A549 (cell line): Measurements from ENCODE around the gene BPI. TPM values are rescaled to one million over a fixed set of nuclear protein-coding genes. Genes with fewer than 3 reads are reported as not detected.

ENCODE experiments used
- ATAC-seq, 2 experiments: fragments of 200-7000 bp in 1 of 2; fragments of >200 bp in 1 of 2; cut with Nextera tagmentation in 1 of 2; cut with Tn5 transposase in 1 of 2; 3 replicates each; pipeline versions ENCODE4 v1.8.0 to v1.9.1; 2018 to 2020; ENCODE audit warnings: mild to moderate bottlenecking in 1 of 2, moderate library complexity in 1 of 2
- CTCF ChIA-PET: fragments of 300-600 bp; sonication (Branson Sonifier 250); formaldehyde crosslinking; extraction: SDS; loops from one replicate; lab custom pipeline; 2021; ENCODE audit warnings: antibody characterized with exemption, inconsistent platforms; lab: Yijun Ruan, JAX
- POLR2A ChIA-PET: fragments of 350-600 bp; formaldehyde crosslinking; extraction: SDS; loops from one replicate; lab custom pipeline; 2021; ENCODE audit warnings: antibody characterized with exemption, inconsistent platforms; lab: Yijun Ruan, JAX
- DNase-seq, 2 experiments: peaks; one replicate each; pipeline versions ENCODE4 v3.0.0 to v3.0.0-alpha.2; 2011 to 2016; ENCODE audit warnings: low read depth in 1 of 2, low spot score in 1 of 2
- FAIRE-seq: peaks from 2 replicates; lab custom pipeline; 2011; peaks lifted over from hg19 to GRCh38; lab: Jason Lieb, UNC
- H3K27ac ChIP-seq, 2 experiments: fragments of >200 bp; sonication (Bioruptor Twin); formaldehyde crosslinking; 3 replicates each; pipeline ENCODE4 v1.5.1; 2016 to 2017
- H3K4me1 ChIP-seq: fragments of >200 bp; sonication (Bioruptor Twin); formaldehyde crosslinking; 3 replicates; pipeline ENCODE4 v1.6.1; 2016
- H3K4me2 ChIP-seq: fragments of >200 bp; sonication (Bioruptor Twin); formaldehyde crosslinking; 3 replicates; pipeline ENCODE4 v1.6.1; 2016
- H3K4me3 ChIP-seq: fragments of >200 bp; sonication (Bioruptor Twin); formaldehyde crosslinking; 3 replicates; pipeline ENCODE4 v1.5.1; 2016
- H3K9me3 ChIP-seq: fragments of >200 bp; sonication (Bioruptor Twin); formaldehyde crosslinking; 3 replicates; pipeline ENCODE4 v1.6.1; 2016
- CEBPB ChIP-seq, 2 experiments: fragments of >200 bp in 1 of 2; sonication (Bioruptor Twin) in 1 of 2; formaldehyde crosslinking in 1 of 2; IDR thresholded peaks; 2 replicates each; pipeline ENCODE4 v1.6.1; 2012 to 2016
- EHMT2 ChIP-seq: fragments of 200-600 bp; sonication (generic); IDR thresholded peaks from 2 replicates; pipeline ENCODE4 v1.6.1; 2016; ENCODE audit warnings: antibody characterized with exemption, low read depth, mild to moderate bottlenecking, moderate library complexity
- HOXA7 ChIP-seq: fragments of 250-450 bp; sonication (Bioruptor Pico); IDR thresholded peaks from 2 replicates; pipeline ENCODE4 v1.5.0; 2020; ENCODE audit warnings: mild to moderate bottlenecking, moderate library complexity
- HOXB13 ChIP-seq: fragments of 250-450 bp; sonication (Bioruptor Pico); IDR thresholded peaks from 2 replicates; pipeline ENCODE4 v1.5.0; 2020; ENCODE audit warnings: low read depth, mild to moderate bottlenecking, moderate library complexity
- MAZ ChIP-seq: fragments of 150-350 bp; IDR thresholded peaks from 2 replicates; pipeline ENCODE4 v1.6.1; 2014; ENCODE audit warnings: antibody characterized with exemption, low read depth, low read length, borderline replicate concordance
- NFE2L2 ChIP-seq: fragments of 150-350 bp; conservative IDR thresholded peaks from 2 replicates; pipeline ENCODE4 v1.6.1; 2014; ENCODE audit warnings: low read length
- PHF8 ChIP-seq: fragments of 200-600 bp; sonication (generic); IDR thresholded peaks from 2 replicates; pipeline ENCODE4 v1.6.1; 2016; ENCODE audit warnings: low read depth, mild to moderate bottlenecking, antibody characterized with exemption, moderate library complexity, borderline replicate concordance
- RAD21 ChIP-seq, 2 experiments: fragments of >200 bp in 1 of 2; sonication (Bioruptor Twin) in 1 of 2; formaldehyde crosslinking in 1 of 2; IDR thresholded peaks in 1 of 2; conservative IDR thresholded peaks in 1 of 2; 2 replicates in 1 of 2; 3 replicates in 1 of 2; pipeline ENCODE4 v1.6.1; 2012 to 2018; ENCODE audit warnings: inconsistent platforms in 1 of 2
- RCOR1 ChIP-seq: fragments of 150-350 bp; IDR thresholded peaks from 2 replicates; pipeline ENCODE4 v1.6.1; 2014; ENCODE audit warnings: antibody characterized with exemption, low read length, low read depth
- RNF2 ChIP-seq: fragments of 200-600 bp; sonication (generic); IDR thresholded peaks from 2 replicates; pipeline ENCODE4 v1.6.1; 2016; ENCODE audit warnings: low read depth, mild to moderate bottlenecking, antibody characterized with exemption, moderate library complexity, borderline replicate concordance
- TFCP2L1 ChIP-seq: fragments of 250-450 bp; sonication (Bioruptor Pico); IDR thresholded peaks from 2 replicates; pipeline ENCODE4 v1.5.0; 2021; ENCODE audit warnings: mild to moderate bottlenecking
- ZFP36 ChIP-seq: fragments of 450-650 bp; IDR thresholded peaks from 2 replicates; pipeline ENCODE4 v1.6.1; 2014; ENCODE audit warnings: borderline replicate concordance; ENCODE audit not compliant: partially characterized antibody
- ZNF302 ChIP-seq: fragments of 250-450 bp; sonication (Bioruptor Pico); IDR thresholded peaks from 2 replicates; pipeline ENCODE4 v1.9.0; 2021; ENCODE audit warnings: inconsistent platforms, mild to moderate bottlenecking, moderate library complexity
- ZSCAN20 ChIP-seq: fragments of 250-450 bp; sonication (Bioruptor Pico); IDR thresholded peaks from 2 replicates; pipeline ENCODE4 v1.8.0; 2022; ENCODE audit warnings: mild to moderate bottlenecking, moderate library complexity
- WGBS: methylation state at CpG from one replicate; pipeline ENCODE4 v1.1.6; 2017; ENCODE audit errors: missing lambda C conversion rate; 5-methylcytosine and 5-hydroxymethylcytosine counted together
- polyA plus RNA-seq, 4 experiments: library from polyadenylated mRNA; depleted of rRNA in 3 of 4; stranded (reverse); fragments of >200 nt; fragmentation: RNase III in 1 of 4; extraction: RNeasy Plus Mini Kit Qiagen cat#74134 plus additional on column Dnase treatment in 1 of 4; gene quantifications; 2 replicates in 3 of 4; 3 replicates in 1 of 4; pipeline ENCODE4 v1.2.3, GENCODE V29; 2011 to 2017
- TF ChIP-seq, protein P1 (sequence below): fragments of 450-650 bp; IDR thresholded peaks from 2 replicates; pipeline ENCODE4 v1.6.1; 2014; ENCODE audit warnings: antibody characterized with exemption
- TF ChIP-seq, protein P2 (sequence below): IDR thresholded peaks from 2 replicates; pipeline ENCODE4 v1.6.1; 2012
- TF ChIP-seq, protein P3 (sequence below): fragments of >200 bp; sonication (Bioruptor Twin); formaldehyde crosslinking; IDR thresholded peaks from 3 replicates; pipeline ENCODE4 v1.5.1; 2016
- TF ChIP-seq, protein P4 (sequence below): fragments of >200 bp; sonication (Bioruptor Twin); formaldehyde crosslinking; IDR thresholded peaks from 3 replicates; pipeline ENCODE4 v1.6.1; 2016

Gene BPI
- polyA plus RNA-seq, 2 of the 4 experiments (the other 2 are of a cell fraction): not detected

DNA sequence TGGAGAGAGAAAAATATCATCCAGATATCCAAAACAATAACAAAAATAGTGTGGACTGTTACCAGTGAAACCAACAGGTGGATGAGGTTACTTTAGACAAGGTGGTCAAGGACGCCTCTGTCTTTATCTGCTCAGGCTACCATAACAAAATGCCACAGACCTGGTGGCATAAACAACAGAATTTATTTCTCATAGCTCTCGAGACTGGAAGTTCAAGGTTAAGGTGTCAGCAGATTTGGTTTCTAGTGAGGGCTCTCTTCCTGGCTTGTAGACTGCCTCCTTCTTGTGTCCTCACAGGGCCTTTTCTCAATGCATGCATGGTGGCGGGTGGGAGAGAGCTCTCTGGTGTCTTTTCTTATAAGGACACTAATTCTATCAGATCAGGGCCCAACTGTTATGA, 21.2 kb downstream of the BPI start:
- ATAC-seq: no peak
- TF ChIP-seq, protein P1, sequence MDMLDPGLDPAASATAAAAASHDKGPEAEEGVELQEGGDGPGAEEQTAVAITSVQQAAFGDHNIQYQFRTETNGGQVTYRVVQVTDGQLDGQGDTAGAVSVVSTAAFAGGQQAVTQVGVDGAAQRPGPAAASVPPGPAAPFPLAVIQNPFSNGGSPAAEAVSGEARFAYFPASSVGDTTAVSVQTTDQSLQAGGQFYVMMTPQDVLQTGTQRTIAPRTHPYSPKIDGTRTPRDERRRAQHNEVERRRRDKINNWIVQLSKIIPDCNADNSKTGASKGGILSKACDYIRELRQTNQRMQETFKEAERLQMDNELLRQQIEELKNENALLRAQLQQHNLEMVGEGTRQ: no peak
- TF ChIP-seq, protein P2, sequence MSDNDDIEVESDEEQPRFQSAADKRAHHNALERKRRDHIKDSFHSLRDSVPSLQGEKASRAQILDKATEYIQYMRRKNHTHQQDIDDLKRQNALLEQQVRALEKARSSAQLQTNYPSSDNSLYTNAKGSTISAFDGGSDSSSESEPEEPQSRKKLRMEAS: no peak
- TF ChIP-seq MAZ: no peak
- no peak for TF ChIP-seq RAD21 (conservative IDR thresholded peaks at IDR 0.05 in 1 of 2, IDR thresholded peaks at IDR 0.05 in 1 of 2)
- TF ChIP-seq ZFP36: no peak
- TF ChIP-seq ZSCAN20: no peak
- no peak for TF ChIP-seq EHMT2
- TF ChIP-seq, protein P3, sequence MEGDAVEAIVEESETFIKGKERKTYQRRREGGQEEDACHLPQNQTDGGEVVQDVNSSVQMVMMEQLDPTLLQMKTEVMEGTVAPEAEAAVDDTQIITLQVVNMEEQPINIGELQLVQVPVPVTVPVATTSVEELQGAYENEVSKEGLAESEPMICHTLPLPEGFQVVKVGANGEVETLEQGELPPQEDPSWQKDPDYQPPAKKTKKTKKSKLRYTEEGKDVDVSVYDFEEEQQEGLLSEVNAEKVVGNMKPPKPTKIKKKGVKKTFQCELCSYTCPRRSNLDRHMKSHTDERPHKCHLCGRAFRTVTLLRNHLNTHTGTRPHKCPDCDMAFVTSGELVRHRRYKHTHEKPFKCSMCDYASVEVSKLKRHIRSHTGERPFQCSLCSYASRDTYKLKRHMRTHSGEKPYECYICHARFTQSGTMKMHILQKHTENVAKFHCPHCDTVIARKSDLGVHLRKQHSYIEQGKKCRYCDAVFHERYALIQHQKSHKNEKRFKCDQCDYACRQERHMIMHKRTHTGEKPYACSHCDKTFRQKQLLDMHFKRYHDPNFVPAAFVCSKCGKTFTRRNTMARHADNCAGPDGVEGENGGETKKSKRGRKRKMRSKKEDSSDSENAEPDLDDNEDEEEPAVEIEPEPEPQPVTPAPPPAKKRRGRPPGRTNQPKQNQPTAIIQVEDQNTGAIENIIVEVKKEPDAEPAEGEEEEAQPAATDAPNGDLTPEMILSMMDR: no peak
- TF ChIP-seq HOXB13 (CRISPR knock-in tag): no peak
- TF ChIP-seq RCOR1: no peak
- TF ChIP-seq TFCP2L1 (CRISPR knock-in tag): no peak
- TF ChIP-seq, all 56 proteins: peak for 0
- Histone ChIP-seq H3K4me2 (no peak overlapping the region), H3K4me1 (no peaks in the 10 kb centered on the region), H3K9me3 (no peaks in the 10 kb centered on the region), H3K27ac (no peak overlapping the region), H3K4me3 (no peak overlapping the region)
- POLR2A ChIA-PET: no interaction called here
- DNase-seq (no peak), FAIRE-seq (no peak)
- WGBS: 24% methylated on average over 3 of the region's 3 CpGs
- CTCF ChIA-PET: interaction anchor here (1.1 to 2.4 kb wide), 8 partner anchors 11 to 760 kb away, joined by 3 to 11 read pairs (median 4); no protein-coding TSS in a partner anchor

DNA sequence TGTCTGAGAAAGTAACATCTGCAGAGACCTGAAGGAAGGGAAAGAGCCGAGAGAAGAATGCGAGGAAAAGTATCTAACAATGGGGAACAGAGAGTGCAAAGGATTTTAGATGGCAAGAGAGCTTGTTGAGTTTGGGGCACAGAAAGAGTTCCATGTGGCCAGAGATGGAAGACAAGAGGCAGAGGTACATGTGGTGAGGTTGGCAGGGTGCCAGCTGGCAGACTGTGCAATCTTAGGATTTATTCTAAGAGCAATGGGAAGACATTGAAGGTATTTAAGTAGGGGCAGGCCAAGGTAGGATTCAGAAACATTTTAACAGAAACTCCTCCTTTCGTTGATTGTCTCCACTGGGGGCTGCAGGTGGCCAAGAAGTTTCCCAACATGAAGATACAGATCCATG, 21.9 kb downstream of the BPI start:
- 41% methylated on average over 3 of the region's 3 CpGs for WGBS

DNA sequence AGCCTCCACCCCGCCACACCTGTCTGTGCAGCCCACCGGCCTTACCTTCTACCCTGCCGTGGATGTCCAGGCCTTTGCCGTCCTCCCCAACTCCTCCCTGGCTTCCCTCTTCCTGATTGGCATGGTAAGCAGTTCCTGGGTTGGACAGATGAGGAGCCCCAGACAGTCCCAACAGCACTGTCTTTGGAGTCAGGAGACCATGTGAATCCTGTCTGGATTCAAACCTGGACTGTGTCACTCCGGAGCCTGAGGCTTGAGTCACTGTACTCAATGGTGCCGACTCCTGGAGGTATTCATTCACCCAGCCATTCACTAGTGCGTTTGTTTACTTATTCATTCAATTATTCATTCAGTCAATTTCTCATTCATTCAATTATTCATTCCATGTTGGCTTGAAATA, 22.4 kb downstream of the BPI start:
- H3K9me3 ChIP-seq: no peaks in the 10 kb centered on the region
- CTCF ChIA-PET: interaction anchor here (1.3 to 2.4 kb wide), 3 partner anchors 10 to 15 kb away, joined by 3 to 7 read pairs (median 4); no protein-coding TSS in a partner anchor
- TF ChIP-seq RNF2: no peak
- TF ChIP-seq HOXA7: no peak
- FAIRE-seq (no peak), DNase-seq (no peak), ATAC-seq (peak in 1 of 2 experiments; percentile 35; a peak in 2 of 6 replicates)
- WGBS: 47% methylated on average over 7 of the region's 7 CpGs
- H3K4me1 ChIP-seq: no peaks in the 10 kb centered on the region
- H3K4me3 ChIP-seq: no peak overlapping the region
- H3K27ac ChIP-seq: no peak overlapping the region
- POLR2A ChIA-PET: no interaction called here
- H3K4me2 ChIP-seq: no peak overlapping the region

More for the DNA sequence above, 21.9 kb downstream of the BPI start:
- Histone ChIP-seq H3K4me3 (no peak overlapping the region), H3K4me1 (no peaks in the 10 kb centered on the region), H3K27ac (no peak overlapping the region), H3K4me2 (no peak overlapping the region), H3K9me3 (no peaks in the 10 kb centered on the region)
- FAIRE-seq (no peak), DNase-seq (no peak), ATAC-seq (no peak)
- CTCF ChIA-PET: interaction anchor here (1.1 to 2.4 kb wide), 7 partner anchors 11 to 761 kb away, joined by 3 to 11 read pairs (median 4); no protein-coding TSS in a partner anchor
- POLR2A ChIA-PET: no interaction called here
- TF ChIP-seq CEBPB (IDR thresholded peaks at IDR 0.05): no peak
- TF ChIP-seq, protein P4, sequence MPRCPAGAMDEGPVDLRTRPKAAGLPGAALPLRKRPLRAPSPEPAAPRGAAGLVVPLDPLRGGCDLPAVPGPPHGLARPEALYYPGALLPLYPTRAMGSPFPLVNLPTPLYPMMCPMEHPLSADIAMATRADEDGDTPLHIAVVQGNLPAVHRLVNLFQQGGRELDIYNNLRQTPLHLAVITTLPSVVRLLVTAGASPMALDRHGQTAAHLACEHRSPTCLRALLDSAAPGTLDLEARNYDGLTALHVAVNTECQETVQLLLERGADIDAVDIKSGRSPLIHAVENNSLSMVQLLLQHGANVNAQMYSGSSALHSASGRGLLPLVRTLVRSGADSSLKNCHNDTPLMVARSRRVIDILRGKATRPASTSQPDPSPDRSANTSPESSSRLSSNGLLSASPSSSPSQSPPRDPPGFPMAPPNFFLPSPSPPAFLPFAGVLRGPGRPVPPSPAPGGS: no peak
- no peak for TF ChIP-seq ZNF302 (CRISPR knock-in tag)
- no peak for TF ChIP-seq PHF8
- no peak for TF ChIP-seq NFE2L2
